Colon (tissue), 2 donors: ENCODE data around the gene LAMC2.
"Not testable (repeated sequence)": the region's sequence is repeated elsewhere in the genome, so short reads cannot be mapped to it uniquely, and the experiment has no call there.

ENCODE experiments used
- FAIRE-seq: peaks from 2 replicates; lab custom pipeline; 2012; peaks lifted over from hg19 to GRCh38; lab: Jason Lieb, UNC
- donor health status: control.
- donor health status: control.

Gene LAMC2

DNA sequence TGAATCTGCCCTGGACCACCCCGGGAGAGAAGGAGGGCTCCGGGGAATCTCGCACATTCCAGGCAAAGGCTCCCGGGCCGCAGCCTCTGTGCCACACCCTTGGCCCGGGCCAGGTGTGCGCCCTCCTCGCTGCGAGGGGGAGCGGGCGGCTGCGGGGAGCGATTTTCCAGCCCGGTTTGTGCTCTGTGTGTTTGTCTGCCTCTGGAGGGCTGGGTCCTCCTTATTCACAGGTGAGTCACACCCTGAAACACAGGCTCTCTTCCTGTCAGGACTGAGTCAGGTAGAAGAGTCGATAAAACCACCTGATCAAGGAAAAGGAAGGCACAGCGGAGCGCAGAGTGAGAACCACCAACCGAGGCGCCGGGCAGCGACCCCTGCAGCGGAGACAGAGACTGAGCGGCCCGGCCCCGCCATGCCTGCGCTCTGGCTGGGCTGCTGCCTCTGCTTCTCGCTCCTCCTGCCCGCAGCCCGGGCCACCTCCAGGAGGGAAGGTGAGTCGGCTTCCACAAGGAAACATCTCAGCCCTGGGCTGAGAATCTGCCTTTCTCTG, at the start of gene LAMC2:
Gene LAMC2, plus strand, starts transcription at position 324 of the 550 bp plus-strand sequence. Its CDS starts 89 bp downstream, at position 413.
- no peak for FAIRE-seq

DNA sequence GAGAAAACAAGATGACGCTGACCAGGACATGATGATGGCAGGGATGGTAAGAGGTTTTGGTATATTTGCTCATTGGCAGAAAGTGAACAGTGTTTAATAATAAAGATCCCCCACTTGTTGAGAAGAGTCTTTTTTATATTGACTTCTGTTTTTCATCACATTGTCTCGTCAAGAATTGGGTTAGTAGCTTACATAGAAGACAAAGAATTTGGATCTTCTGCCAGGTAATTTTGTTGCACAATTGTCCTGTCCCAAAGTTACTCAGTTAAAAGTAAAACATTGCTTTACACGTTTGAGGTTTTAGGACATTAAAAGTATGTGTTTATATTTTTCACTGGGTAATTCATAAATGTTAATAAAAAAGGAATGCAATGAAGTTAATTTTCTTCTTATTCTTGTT, 48.3 kb upstream of the LAMC2 start:
- no peak for FAIRE-seq

DNA sequence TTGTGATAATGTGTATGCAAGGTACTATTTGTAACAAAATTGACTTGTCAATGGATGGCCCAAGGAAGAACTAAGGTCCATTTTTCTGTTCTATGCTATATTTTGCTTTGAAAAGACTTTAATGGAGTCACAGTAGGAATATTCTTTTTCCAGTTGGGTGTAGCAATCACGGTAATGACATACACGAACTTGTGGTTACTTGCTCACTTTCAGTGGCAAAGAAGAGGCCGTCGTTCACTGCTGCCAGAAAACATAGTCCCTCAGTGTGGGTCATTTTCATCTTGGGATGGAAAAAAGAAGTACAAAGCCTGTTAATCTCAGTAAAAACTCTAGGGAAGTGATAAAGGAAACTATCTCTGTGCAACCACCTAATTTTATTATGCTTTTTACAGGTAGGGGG, 47.8 kb upstream of the LAMC2 start:
- no peak for FAIRE-seq

DNA sequence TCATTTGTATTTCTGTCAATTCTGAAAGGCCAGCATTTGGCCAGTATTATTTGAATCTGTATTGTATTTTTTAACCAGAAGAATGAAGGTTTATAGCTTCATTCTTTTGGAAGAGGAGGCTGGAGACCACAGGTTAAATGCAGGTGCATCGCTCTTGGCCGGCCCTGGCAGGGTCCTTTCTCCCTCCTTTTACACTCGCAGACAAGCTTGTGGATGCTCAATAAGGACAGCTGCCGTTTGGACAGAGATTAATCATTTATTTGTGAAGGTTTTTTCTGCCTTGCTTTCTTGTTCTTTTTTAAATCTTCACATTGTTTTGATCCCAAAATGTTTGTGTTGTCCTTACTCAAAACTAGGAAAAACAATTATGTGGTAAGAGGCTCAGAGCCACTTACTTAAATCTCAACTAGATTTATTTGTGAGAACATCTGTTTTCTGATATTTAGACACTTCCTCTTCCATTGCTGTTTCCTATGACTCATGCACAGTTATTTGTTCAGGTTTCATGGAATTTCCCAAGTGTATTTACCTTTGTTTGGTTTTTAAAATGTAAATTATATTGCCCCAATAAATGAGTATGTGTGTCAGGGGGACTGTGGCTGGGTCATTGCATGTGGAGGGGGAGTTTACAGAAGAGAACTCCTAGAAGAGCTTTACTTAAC, 46.7 kb upstream of the LAMC2 start:
- no peak for FAIRE-seq

DNA sequence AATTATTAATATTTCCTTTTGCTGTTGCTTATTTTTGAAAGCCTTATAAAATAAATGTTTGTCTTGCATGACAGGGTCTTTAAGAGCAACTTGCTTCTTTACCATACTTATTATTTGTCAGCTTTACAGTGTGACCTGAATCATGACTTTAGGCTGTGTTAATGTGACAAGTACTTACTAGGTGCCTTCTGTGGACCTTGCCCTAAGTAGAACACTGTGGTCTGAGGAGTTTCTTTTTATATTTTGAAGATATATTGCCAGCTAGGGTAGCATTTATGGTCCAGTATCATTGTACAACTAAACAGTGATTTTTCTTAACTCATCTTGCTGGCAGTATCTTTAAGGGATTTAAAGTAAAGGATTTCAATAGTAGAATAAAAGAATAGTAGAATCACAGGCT, 45.4 kb upstream of the LAMC2 start:
- FAIRE-seq = no peak

DNA sequence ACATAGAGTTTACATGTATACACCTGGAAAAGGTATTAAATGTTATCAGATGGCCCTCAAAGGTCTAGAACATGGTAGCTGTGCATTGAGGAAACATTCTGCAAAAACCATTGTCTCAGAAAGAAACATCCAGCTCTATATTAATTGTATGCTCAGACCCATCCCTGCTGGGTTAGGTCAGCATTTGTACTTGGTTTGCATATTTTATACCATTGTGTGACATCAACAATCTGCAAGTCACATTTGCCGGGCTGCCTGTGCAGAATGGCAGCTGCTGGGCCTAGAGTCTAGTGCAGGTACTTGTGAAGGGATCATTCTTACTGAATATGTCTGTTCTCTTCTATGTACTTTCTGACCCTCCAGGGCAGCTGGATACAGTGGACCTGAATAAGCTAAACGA, 43.9 kb upstream of the LAMC2 start:
- FAIRE-seq = no peak

DNA sequence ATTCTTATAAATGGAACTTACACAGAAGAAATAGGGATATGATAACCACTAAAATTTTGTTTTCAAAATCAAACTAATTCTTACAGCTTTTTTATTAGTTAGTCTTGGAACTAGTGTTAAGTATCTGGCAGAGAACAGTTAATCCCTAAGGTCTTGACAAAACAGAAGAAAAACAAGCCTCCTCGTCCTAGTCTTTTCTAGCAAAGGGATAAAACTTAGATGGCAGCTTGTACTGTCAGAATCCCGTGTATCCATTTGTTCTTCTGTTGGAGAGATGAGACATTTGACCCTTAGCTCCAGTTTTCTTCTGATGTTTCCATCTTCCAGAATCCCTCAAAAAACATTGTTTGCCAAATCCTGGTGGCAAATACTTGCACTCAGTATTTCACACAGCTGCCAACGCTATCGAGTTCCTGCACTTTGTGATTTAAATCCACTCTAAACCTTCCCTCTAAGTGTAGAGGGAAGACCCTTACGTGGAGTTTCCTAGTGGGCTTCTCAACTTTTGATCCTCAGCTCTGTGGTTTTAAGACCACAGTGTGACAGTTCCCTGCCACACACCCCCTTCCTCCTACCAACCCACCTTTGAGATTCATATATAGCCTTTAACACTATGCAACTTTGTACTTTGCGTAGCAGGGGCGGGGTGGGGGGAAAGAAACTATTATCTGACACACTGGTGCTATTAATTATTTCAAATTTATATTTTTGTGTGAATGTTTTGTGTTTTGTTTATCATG, 42.3 kb upstream of the LAMC2 start:
- FAIRE-seq = no peak

DNA sequence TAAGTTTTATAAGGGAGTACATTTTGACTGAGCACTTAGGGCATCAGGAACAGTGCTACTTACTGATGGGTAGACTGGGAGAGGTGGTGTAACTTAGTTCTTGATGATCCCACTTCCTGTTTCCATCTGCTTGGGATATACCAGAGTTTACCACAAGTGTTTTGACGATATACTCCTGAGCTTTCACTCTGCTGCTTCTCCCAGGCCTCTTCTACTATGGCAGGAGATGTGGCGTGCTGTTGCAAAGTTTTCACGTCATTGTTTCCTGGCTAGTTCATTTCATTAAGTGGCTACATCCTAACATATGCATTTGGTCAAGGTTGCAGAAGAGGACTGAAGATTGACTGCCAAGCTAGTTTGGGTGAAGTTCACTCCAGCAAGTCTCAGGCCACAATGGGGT, 41.3 kb upstream of the LAMC2 start:
- no peak for FAIRE-seq

DNA sequence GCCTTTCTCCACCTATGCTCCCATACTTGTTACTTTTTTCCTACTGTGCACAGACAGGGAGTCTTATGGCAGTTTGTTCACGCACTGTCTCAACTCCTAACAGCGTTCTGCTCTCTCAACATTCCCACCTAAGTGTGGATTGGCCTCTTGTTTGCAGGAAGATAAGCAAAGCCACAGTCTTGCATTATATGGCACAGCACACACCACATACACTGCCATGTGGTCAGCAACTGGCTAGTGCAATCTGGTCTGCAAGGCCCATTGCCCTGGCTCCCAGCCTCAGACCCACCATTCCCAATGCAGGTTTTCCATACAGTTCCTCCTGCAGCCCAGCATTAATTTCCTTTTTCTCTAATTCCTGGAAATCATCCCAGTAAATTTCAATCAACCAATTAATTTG, 38.3 kb upstream of the LAMC2 start:
- no peak for FAIRE-seq

DNA sequence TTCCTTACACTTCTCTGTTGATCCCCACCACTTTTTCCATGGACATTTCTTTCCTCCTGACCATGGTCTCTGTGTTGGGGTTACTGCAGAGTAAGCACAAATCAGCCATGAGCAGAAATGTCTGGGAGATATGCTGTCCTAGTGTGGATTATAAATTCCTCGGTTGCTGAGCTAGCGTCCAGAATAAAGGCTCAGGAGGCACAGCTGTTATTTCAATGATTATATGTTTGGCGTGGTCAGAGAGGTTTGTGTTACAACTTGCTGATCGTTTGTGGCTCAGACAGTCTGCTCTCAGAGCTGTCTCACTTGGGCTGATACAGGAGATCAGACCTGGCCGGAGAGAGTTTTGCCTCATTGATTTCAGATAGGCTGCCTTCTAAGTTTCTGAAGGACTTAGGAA, 37.5 kb upstream of the LAMC2 start:
- no peak for FAIRE-seq

DNA sequence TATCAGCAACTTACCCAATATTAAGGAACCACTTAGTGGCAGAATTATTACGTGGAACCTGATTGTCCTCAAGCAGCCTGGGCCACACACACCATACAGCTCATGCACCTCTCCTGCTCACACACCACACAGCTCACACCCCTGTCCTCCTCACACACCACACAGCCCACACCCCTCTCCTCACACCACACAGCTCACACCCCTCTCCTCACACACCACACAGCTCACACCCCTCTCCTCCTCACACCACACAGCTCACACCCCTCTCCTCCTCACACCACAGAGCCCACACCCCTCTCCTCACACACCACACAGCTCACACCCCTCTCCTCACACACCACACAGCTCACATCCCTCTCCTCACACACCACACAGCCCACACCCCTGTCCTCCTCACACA, 36.8 kb upstream of the LAMC2 start:
- FAIRE-seq = no peak

DNA sequence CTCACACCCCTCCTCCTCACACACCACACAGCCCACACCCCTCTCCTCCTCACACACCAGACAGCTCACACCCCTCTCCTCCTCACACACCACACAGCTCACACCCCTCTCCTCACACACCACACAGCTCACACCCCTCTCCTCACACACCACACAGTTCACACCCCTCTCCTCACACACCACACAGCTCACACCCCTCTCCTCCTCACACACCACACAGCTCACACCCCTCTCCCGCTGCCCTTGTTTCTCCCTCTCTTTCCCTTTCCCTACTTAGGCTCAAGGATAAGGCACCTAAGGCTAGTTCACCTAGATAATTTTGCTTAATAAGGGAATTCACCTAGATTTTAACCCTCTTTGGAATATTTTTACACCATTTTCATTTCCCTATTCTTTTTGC, 36.0 kb upstream of the LAMC2 start:
- not testable (repeated sequence) for FAIRE-seq

DNA sequence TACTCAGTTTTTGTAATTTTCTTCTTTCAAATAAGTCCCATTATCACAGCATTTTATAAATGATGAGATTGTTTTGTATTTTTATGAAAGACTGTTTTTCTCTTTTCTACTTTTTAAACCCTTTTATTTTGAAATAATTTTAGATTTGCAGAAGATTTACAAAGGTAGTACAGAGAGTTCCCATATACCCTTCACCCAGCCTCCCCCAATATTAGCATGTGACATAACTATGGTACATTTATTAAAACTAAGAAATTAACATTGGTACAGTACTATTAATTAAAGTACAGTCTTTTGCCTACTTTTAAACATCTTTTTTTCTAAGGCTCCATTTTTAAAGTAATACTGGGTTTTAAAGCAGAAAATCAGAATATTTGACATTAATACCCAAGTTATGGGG, 35.6 kb upstream of the LAMC2 start:
- FAIRE-seq = no peak

DNA sequence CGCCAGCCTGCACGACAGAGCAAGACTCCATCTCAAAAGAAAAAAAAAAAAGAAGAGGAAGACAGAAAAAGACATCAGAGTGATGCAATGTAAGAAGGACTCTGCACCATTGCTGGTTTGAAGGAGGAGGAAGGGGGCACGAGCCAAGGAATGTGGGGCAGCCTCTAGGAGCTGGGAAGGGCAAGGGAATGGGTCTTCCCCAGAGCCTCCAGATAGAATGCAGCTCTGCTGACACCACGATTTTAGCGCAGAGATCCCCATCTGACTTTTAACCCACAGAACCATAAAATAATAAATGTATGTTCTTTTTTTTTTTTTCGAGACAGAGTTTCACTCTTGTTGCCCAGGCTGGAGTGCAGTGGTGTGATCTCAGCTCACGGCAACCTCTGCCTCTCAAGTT, 33.9 kb upstream of the LAMC2 start:
- no peak for FAIRE-seq

DNA sequence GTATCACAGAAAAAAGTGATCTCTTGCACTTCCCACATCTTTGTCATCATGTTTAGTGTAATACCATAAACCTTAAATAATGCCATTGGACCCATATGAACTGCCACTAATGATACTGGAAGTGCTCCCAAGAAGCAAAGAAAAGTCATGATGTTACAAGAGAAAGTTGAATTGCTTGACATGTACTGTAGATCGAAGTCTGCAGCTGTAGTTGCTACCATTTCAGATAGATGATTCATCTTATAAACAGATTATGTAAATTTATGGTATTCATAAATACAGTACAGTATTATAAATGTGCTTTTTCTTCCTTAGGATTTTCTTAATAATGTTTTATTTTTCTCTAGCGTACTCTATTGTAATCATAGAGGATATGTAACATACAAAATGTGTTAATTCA, 30.1 kb upstream of the LAMC2 start:
- no peak for FAIRE-seq

DNA sequence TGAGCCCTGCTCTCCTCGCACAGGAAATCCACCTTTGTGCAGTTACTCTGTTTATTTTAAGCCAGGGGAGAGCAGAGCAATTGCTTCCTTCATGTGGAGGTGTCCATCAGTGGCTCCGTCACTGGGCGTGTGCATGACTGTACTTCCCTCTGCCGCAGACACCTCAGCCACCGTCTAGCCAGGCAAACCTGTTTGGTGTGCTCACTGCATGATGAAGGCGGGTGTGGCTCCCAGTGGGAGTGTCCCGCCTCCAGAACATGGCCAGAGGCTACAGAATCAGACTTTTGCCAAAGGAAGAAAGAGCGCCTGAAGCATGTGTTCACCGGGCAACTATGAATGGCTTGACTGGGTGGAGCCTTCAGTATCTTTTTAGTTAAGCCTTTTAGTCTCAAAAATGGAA, 26.1 kb upstream of the LAMC2 start:
- no peak for FAIRE-seq

DNA sequence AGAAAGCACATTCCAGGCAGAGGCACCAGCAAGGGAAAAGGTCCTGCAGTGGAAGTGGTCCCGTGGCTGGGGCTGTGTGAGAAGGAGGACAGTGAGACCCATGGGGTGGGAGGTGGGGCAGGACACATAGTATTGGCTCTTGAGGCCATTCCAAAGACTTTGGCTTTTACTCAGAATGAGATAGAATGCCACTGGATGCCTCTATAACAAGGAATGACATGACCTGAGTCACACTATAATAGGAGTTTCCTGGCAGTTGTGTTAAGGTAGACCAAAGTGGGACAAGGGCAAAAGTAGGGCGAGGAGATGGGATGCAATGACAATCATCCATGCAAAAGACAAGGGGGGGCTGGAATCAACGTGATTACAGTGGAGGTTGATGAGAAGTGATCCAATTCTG, 24.7 kb upstream of the LAMC2 start:
- no peak for FAIRE-seq

DNA sequence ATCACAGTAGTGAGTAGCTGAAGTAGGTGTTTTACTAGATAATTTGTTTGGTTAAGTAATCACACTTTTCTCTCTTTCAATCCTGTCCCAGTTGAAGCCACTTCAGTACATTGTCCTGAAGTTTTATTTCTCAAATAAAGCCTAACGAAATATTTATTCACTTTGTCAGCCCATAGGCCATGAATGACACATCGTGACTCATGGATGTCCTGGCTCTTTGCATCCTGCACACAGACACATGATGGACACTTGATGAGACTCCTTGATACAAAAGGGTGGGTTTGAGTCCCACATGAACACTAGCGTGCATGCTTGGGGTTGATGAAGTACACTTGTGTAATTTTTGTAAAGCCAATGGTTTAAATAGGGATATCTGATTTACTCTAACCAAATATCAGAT, 22.7 kb upstream of the LAMC2 start:
- FAIRE-seq = no peak

DNA sequence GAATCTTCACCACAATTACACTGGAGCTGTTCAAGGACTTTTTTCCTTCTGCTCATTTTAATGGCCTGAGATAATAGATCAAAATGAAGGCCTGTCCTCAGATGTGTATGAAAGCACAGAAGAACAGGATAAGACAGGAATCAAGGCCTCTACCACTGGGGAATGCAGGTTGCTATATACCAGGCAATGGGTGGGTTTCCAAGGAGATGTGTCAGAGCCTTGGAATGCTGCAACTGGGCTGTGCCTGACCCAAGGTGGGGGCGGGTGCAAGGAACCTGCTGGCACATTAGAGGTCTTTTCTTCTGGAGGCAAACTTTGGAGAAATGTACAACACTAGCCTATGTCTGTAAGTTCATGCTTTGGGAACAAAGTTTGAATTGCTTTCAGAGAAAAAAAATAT, 21.7 kb upstream of the LAMC2 start:
- FAIRE-seq = no peak

DNA sequence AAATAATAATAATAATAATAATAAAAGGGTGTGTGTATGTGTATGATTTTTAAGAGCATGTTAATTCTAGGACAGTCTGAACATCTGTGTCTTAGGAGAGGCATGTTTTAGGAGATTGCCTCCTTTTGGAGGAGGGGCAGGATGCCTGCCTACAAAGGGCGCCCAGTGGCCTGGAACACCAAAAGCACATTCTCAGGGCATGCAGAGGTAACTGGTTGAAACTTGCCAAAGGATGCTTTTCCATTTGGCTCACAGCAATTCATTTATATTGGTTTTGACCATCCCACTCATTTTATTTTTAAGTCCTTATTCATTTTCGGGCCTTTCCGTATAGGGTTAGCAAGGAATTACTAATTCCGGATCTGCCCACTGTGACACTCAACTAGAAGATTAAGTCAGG, 21.1 kb upstream of the LAMC2 start:
- no peak for FAIRE-seq

DNA sequence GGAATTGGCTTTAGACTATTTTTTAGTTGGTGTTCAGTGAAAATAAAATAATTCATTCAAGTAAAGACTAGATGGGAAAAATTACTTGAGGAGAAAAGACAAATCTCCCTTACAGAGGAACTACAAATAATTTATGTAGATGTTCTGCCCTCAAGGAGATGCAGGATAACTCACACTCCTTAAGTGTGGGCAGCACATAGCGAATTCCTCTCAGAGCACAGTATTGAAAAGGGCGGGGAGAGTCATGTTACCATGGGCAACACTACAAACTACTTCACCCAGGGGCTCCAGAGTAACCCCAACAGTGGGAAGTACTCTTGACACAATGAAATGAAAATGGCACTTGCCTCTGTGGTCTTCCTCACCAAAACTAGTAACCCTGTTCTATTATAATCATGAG, 20.6 kb upstream of the LAMC2 start:
- FAIRE-seq = no peak

DNA sequence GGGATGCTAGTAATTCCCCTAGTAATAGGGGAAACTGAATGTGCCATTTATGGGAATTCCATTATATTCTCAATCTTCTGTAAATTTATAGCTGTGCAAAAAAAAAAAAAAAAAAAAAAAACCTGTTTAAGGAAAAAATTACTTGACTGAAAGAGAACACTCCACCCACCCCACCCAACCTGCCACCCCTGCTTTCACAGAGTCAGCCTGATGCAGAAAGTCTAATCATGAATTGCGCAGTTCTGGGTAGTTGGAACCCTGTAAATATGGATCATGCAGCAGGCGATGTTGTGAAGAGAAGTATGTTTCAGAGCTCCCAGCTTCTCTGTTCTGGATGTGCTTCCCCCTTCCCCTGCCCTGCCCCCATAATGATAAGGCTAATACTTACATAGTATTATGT, 19.6 kb upstream of the LAMC2 start:
- no peak for FAIRE-seq

DNA sequence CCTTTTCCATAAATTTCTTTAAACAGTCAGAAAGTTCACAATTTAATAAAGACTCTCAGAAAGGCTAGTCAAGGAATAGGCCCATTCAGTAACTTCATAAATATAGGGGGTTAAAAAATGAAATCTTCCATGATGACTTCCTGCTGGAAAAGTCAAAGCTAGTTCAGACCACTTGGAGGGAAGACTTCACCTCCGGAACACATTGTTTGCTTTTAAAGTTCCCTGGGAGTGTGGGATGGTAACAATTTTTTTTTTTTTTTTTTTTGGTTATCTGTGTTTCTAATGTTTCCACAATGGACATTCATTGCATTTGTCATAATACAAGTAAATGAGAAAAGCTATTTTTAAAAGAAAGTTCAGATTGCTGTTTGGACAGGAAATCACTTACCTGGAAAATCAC, 18.4 kb upstream of the LAMC2 start:
- no peak for FAIRE-seq

DNA sequence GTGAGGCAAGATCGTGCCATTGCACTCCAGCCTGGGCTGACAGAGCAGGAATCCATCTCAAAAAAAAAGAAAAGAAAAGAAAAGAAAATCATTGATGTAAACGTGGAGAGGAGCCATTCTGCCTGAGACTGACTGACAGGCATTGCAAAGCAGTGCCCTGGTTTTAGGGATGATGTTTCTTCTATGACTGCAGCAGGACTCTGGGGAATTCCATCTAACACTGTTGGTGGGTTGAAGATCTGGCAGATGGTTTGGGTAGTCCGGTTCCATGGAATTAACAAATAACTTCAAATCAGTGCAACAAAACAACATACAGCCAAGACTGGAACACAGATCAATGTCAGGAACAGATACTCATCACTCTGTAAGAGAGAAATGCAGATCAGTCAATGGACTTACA, 17.8 kb upstream of the LAMC2 start:
- no peak for FAIRE-seq
